HepG2 (cell line): ENCODE data around the gene HES2. TPM values are rescaled to one million over a fixed set of nuclear protein-coding genes. Genes with fewer than 3 reads are reported as not detected.

ENCODE experiments used
- AGO2 ChIP-seq: fragments of 200-400 bp; formaldehyde crosslinking; optimal IDR thresholded peaks from 2 replicates; pipeline ENCODE3; 2017; ENCODE audit warnings: mild to moderate bottlenecking, low read depth, low read length, moderate library complexity
- ATRX ChIP-seq: sonication (generic); formaldehyde crosslinking; IDR thresholded peaks from 2 replicates; pipeline ENCODE4 v1.4.0; 2020; ENCODE audit warnings: missing genetic modification reagents, borderline replicate concordance
- CHCHD3 ChIP-seq: sonication (generic); formaldehyde crosslinking; IDR thresholded peaks from 2 replicates; pipeline ENCODE4 v1.8.0; 2022; ENCODE audit warnings: mild to moderate bottlenecking, missing genetic modification reagents, moderate library complexity
- CREB1 ChIP-seq, 2 experiments: fragments of 450-650 bp in 1 of 2; IDR thresholded peaks; 2 replicates each; pipeline ENCODE4 v1.6.1; 2016 to 2017; ENCODE audit warnings: control low read depth in 1 of 2, mild to moderate bottlenecking in 1 of 2, missing compliant biosample characterization in 1 of 2, missing genetic modification characterization in 1 of 2
- ETV5 ChIP-seq: IDR thresholded peaks from 2 replicates; pipeline ENCODE4 v1.6.1; 2018; ENCODE audit warnings: missing biosample characterization, missing genetic modification reagents, inconsistent platforms, borderline replicate concordance
- FIP1L1 ChIP-seq: fragments of 200-400 bp; formaldehyde crosslinking; IDR thresholded peaks from 2 replicates; pipeline ENCODE4 v1.6.1; 2018; ENCODE audit warnings: low read depth, mild to moderate bottlenecking, low read length, moderate library complexity, borderline replicate concordance; ENCODE audit not compliant: insufficient read depth
- FLYWCH1 ChIP-seq: sonication (generic); formaldehyde crosslinking; IDR thresholded peaks from 2 replicates; pipeline ENCODE4 v1.8.1; 2023; ENCODE audit warnings: mild to moderate bottlenecking, missing genetic modification reagents
- FOSL1 ChIP-seq: sonication (generic); formaldehyde crosslinking; IDR thresholded peaks from 2 replicates; pipeline ENCODE4 v1.9.0; 2021; ENCODE audit warnings: missing genetic modification reagents, borderline replicate concordance
- GABPB1 ChIP-seq: IDR thresholded peaks from 2 replicates; pipeline ENCODE4 v1.6.1; 2016; ENCODE audit warnings: mild to moderate bottlenecking, missing genetic modification reagents, moderate library complexity, missing compliant biosample characterization
- HNRNPH1 ChIP-seq: fragments of 200-400 bp; formaldehyde crosslinking; optimal IDR thresholded peaks from 2 replicates; pipeline ENCODE3; 2017; ENCODE audit warnings: mild to moderate bottlenecking, low read depth, low read length
- KDM2A ChIP-seq: sonication (generic); formaldehyde crosslinking; IDR thresholded peaks from 2 replicates; pipeline ENCODE4 v1.4.0; 2020; ENCODE audit warnings: low read depth, missing genetic modification reagents, borderline replicate concordance
- KDM5A ChIP-seq: fragments of 200-600 bp; sonication (generic); IDR thresholded peaks from 2 replicates; pipeline ENCODE4 v1.7.0; 2018; ENCODE audit warnings: antibody characterized with exemption, mild to moderate bottlenecking, low read length, borderline replicate concordance
- KLF6 ChIP-seq: IDR thresholded peaks from 2 replicates; pipeline ENCODE4 v1.8.0; 2016; ENCODE audit warnings: missing biosample characterization, missing genetic modification reagents
- MAF1 ChIP-seq: sonication (generic); formaldehyde crosslinking; IDR thresholded peaks from 2 replicates; pipeline ENCODE4 v1.5.0; 2020; ENCODE audit warnings: missing genetic modification reagents, borderline replicate concordance
- MIXL1 ChIP-seq: IDR thresholded peaks from 2 replicates; pipeline ENCODE4 v1.6.1; 2016
- MXD1 ChIP-seq: sonication (generic); formaldehyde crosslinking; IDR thresholded peaks from 2 replicates; pipeline ENCODE4 v1.4.0; 2020; ENCODE audit warnings: mild to moderate bottlenecking, missing genetic modification reagents
- NFIB ChIP-seq: sonication (generic); formaldehyde crosslinking; IDR thresholded peaks from 2 replicates; pipeline ENCODE4 v1.9.0; 2021; ENCODE audit warnings: missing genetic modification reagents, mild to moderate bottlenecking, borderline replicate concordance
- NONO ChIP-seq, 2 experiments: fragments of 450-650 bp in 1 of 2; sonication (generic) in 1 of 2; formaldehyde crosslinking in 1 of 2; IDR thresholded peaks in 1 of 2; conservative IDR thresholded peaks in 1 of 2; 2 replicates each; pipeline versions ENCODE4 v1.6.1 to v1.8.0; 2017 to 2022; ENCODE audit warnings: mild to moderate bottlenecking in 1 of 2, missing genetic modification reagents in 1 of 2, moderate library complexity in 1 of 2
- PHF20 ChIP-seq: sonication (generic); formaldehyde crosslinking; IDR thresholded peaks from 2 replicates; pipeline ENCODE4 v1.5.0; 2020; ENCODE audit warnings: mild to moderate bottlenecking, missing genetic modification reagents
- RAD51 ChIP-seq: fragments of 450-650 bp; IDR thresholded peaks from 2 replicates; pipeline ENCODE4 v1.6.1; 2016; ENCODE audit warnings: borderline replicate concordance
- SP1 ChIP-seq, 2 experiments: fragments of 450-650 bp in 1 of 2; sonication (generic) in 1 of 2; formaldehyde crosslinking in 1 of 2; IDR thresholded peaks; 2 replicates each; pipeline versions ENCODE4 v1.4.0 to v1.6.1; 2016 to 2020; ENCODE audit warnings: missing genetic modification reagents in 1 of 2
- TCF7 ChIP-seq: sonication (generic); IDR thresholded peaks from 2 replicates; pipeline ENCODE4 v1.6.1; 2016; ENCODE audit warnings: antibody characterized with exemption, low read depth
- TRAFD1 ChIP-seq: sonication (generic); formaldehyde crosslinking; IDR thresholded peaks from 2 replicates; pipeline ENCODE4 v1.5.1; 2020; ENCODE audit warnings: missing genetic modification reagents, mild to moderate bottlenecking, borderline replicate concordance
- ZFP37 ChIP-seq: sonication (generic); formaldehyde crosslinking; IDR thresholded peaks from 2 replicates; pipeline ENCODE4 v1.4.0; 2020; ENCODE audit warnings: missing genetic modification reagents, borderline replicate concordance
- ZNF121 ChIP-seq: sonication (generic); formaldehyde crosslinking; IDR thresholded peaks from 2 replicates; pipeline ENCODE4 v1.5.0; 2020; ENCODE audit warnings: mild to moderate bottlenecking, missing genetic modification reagents
- ZNF225 ChIP-seq: sonication (generic); formaldehyde crosslinking; IDR thresholded peaks from 2 replicates; pipeline ENCODE4 v1.4.0; 2020; ENCODE audit warnings: mild to moderate bottlenecking, missing genetic modification reagents
- ZNF326 ChIP-seq: sonication (generic); formaldehyde crosslinking; IDR thresholded peaks from 2 replicates; pipeline ENCODE4 v1.4.0; 2020; ENCODE audit warnings: missing genetic modification reagents, borderline replicate concordance
- ZNF501 ChIP-seq: sonication (generic); formaldehyde crosslinking; IDR thresholded peaks from 2 replicates; pipeline ENCODE4 v1.5.1; 2020; ENCODE audit warnings: mild to moderate bottlenecking, moderate library complexity, missing genetic modification reagents
- ZNF572 ChIP-seq: sonication (generic); formaldehyde crosslinking; IDR thresholded peaks from 2 replicates; pipeline ENCODE4 v1.5.1; 2020; ENCODE audit warnings: mild to moderate bottlenecking, missing genetic modification reagents
- polyA plus RNA-seq, 8 experiments: library from polyadenylated mRNA; depleted of rRNA in 3 of 8; stranded (reverse) in 7 of 8; unstranded in 1 of 8; fragments of >200 nt; fragmentation: Illumina TruSeq in 4 of 8; extraction: Trizol in 4 of 8; gene quantifications; 2 replicates each; pipeline versions ENCODE4 v1.2.1 to v1.2.3, GENCODE V29; 2011 to 2016; ENCODE audit warnings: low read depth in 4 of 8, missing spikeins in 1 of 8, mixed read lengths in 1 of 8; ENCODE audit not compliant: insufficient read depth in 1 of 8
- total RNA-seq, 5 experiments: library from RNA; depleted of rRNA; stranded (reverse); fragments of >200 nt; fragmentation: Illumina TruSeq; extraction: Trizol; gene quantifications; 2 replicates each; pipeline ENCODE4 v1.2.3, GENCODE V29; 2016; ENCODE audit warnings: low read depth in 1 of 5

The HES2 gene
- total and polyA plus RNA-seq, 2 of the 13 experiments (the other 11 are each of a cell fraction or from before 2014, with no cell fraction given), result 0.11 to 0.17 TPM

GRCh38 chr1:6461538-6462411 lies 42.1 kb upstream of the HES2 start (continued):
- TF ChIP-seq SP1 (IDR thresholded peaks at IDR 0.05) (no peak), SP1 (CRISPR knock-in tag; IDR thresholded peaks at IDR 0.05) (no peak), MIXL1 (CRISPR knock-in tag) (no peak), TCF7 (no peak), RAD51 (no peak), NFIB (CRISPR knock-in tag) (0 out of 2 replicates have a peak, but pooled peaks have one; percentile 47), ZNF572 (CRISPR knock-in tag) (peak; percentile 69; the same call in 1 of the 2 replicates), KLF6 (CRISPR knock-in tag) (no peak), ZNF121 (CRISPR knock-in tag) (no peak), FIP1L1 (0 out of 2 replicates have a peak, but pooled peaks have one; percentile 22), ZNF225 (CRISPR knock-in tag) (no peak), PHF20 (CRISPR knock-in tag) (no peak), ETV5 (CRISPR knock-in tag) (no peak), ZFP37 (CRISPR knock-in tag) (0 out of 2 replicates have a peak, but pooled peaks have one; percentile 15), CREB1 (IDR thresholded peaks at IDR 0.05) (no peak), CREB1 (CRISPR knock-in tag; IDR thresholded peaks at IDR 0.05) (no peak), GABPB1 (CRISPR knock-in tag) (0 out of 2 replicates have a peak, but pooled peaks have one; percentile 6), ZNF326 (CRISPR knock-in tag) (no peak), MAF1 (CRISPR knock-in tag) (no peak), FOSL1 (CRISPR knock-in tag) (no peak), ATRX (CRISPR knock-in tag) (no peak), MXD1 (peak; percentile 42; the same call in 1 of the 2 replicates), CHCHD3 (CRISPR knock-in tag) (no peak), HNRNPH1 (peak; percentile 61), NONO (IDR thresholded peaks at IDR 0.05) (no peak), NONO (CRISPR knock-in tag; conservative IDR thresholded peaks at IDR 0.05) (no peak), KDM2A (CRISPR knock-in tag) (peak; percentile 9; the same call in 1 of the 2 replicates), AGO2 (peak; percentile 98), KDM5A (no peak), FLYWCH1 (CRISPR knock-in tag) (0 out of 2 replicates have a peak, but pooled peaks have one; percentile 34), TRAFD1 (CRISPR knock-in tag) (no peak), ZNF501 (0 out of 2 replicates have a peak, but pooled peaks have one; percentile 35)
